Peyer's patch (tissue), 4 donors: Measurements from ENCODE around the gene MAP4K1. TPM values are rescaled to one million over a fixed set of nuclear protein-coding genes. Genes with fewer than 3 reads are reported as not detected.
"Not testable (repeated sequence)": the region's sequence is repeated elsewhere in the genome, so short reads cannot be mapped to it uniquely, and the experiment has no call there.

ENCODE experiments used
- DNase-seq, 3 donors: peaks; one replicate each; pipeline ENCODE4 v3.0.0-alpha.2; 2017 to 2019
- H3K27ac ChIP-seq, 4 donors: fragments of 200-600 bp; sonication (generic); one replicate each; pipeline ENCODE4 v1.5.1; 2016 to 2019
- H3K27me3 ChIP-seq, 2 donors: fragments of 200-600 bp; sonication (generic); one replicate each; pipeline ENCODE4 v1.5.1; 2019
- H3K36me3 ChIP-seq, 3 donors: fragments of 200-600 bp; sonication (generic); one replicate each; pipeline ENCODE4 v1.5.1; 2016 to 2019
- H3K4me1 ChIP-seq, 4 donors: fragments of 200-600 bp; sonication (generic); one replicate each; pipeline ENCODE4 v1.5.1; 2016 to 2019
- H3K4me3 ChIP-seq, 4 donors: fragments of 200-600 bp; sonication (generic); 1 replicate in 3 of 4; 2 replicates in 1 of 4; pipeline ENCODE4 v1.5.1; 2016 to 2019; ENCODE audit warnings: mild to moderate bottlenecking in 1 of 4
- H3K9me3 ChIP-seq, 4 donors: fragments of 200-600 bp; sonication (generic); one replicate each; pipeline ENCODE4 v1.5.1; 2016 to 2019; ENCODE audit warnings: mild to moderate bottlenecking in 1 of 4
- CTCF ChIP-seq, 6 experiments: fragments of 450-650 bp in 4 of 6; fragments of 200-600 bp in 2 of 6; sonication (generic) in 1 of 6; IDR thresholded peaks; one replicate each; pipeline ENCODE4 v1.5.1; 2017 to 2019; ENCODE audit warnings: antibody characterized with exemption in 6 of 6, mild to moderate bottlenecking in 3 of 6, moderate library complexity in 1 of 6
- POLR2A ChIP-seq, 2 donors: fragments of 450-650 bp; IDR thresholded peaks; one replicate each; pipeline ENCODE4 v1.5.1; 2017; ENCODE audit warnings: antibody characterized with exemption in 2 of 2, mild to moderate bottlenecking in 2 of 2, moderate library complexity in 2 of 2
- total RNA-seq, 4 donors: library from RNA; depleted of rRNA; stranded (reverse); fragments of >200 nt; gene quantifications; one replicate each; pipeline ENCODE4 v1.1.0, GENCODE V29; 2016

MAP4K1 gene
- total RNA-seq, 4 donors from 2014 or later, result 7.0 to 116 (median 10.4) TPM

- TF ChIP-seq CTCF (IDR thresholded peaks at IDR 0.05) (no peak), POLR2A (IDR thresholded peaks at IDR 0.05) (no peak)
- Histone ChIP-seq H3K27me3 (no peaks in the 10 kb centered on the region), H3K9me3 (no peaks in the 10 kb centered on the region), H3K27ac (no peak overlapping the region), H3K36me3 (no peaks in the 10 kb centered on the region), H3K4me3 (no peak overlapping the region), H3K4me1 (no peaks in the 10 kb centered on the region)
- DNase-seq, result no peak
Measured at GRCh38 chr19:38555200-38555599, 62.6 kb downstream of the MAP4K1 start.

GRCh38 chr19:38554676-38555141, 63.0 kb downstream of the MAP4K1 start:
- Histone ChIP-seq H3K27ac (no peak overlapping the region), H3K4me1 (no peaks in the 10 kb centered on the region), H3K9me3 (no peaks in the 10 kb centered on the region), H3K36me3 (no peaks in the 10 kb centered on the region), H3K4me3 (no peak overlapping the region), H3K27me3 (no peaks in the 10 kb centered on the region)
- TF ChIP-seq CTCF (IDR thresholded peaks at IDR 0.05) (no peak), POLR2A (IDR thresholded peaks at IDR 0.05) (no peak)
- DNase-seq, result no peak

GRCh38 chr19:38553239-38553638, 64.5 kb downstream of the MAP4K1 start:
- H3K4me3 ChIP-seq, H3K27ac ChIP-seq, H3K27me3 ChIP-seq, DNase-seq, H3K4me1 ChIP-seq, H3K36me3 ChIP-seq, H3K9me3 ChIP-seq: not testable (repeated sequence)

GRCh38 chr19:38551450-38551813, 66.3 kb downstream of the MAP4K1 start:
- no peaks in the 10 kb centered on the region for H3K9me3 ChIP-seq
- DNase-seq, result no peak
- no peak for TF ChIP-seq CTCF (IDR thresholded peaks at IDR 0.05)
- no peak for TF ChIP-seq POLR2A (IDR thresholded peaks at IDR 0.05)
- no peak overlapping the region for H3K27ac ChIP-seq
- H3K4me3 ChIP-seq, result no peak overlapping the region
- no peaks in the 10 kb centered on the region for H3K4me1 ChIP-seq
- H3K36me3 ChIP-seq, result no peaks in the 10 kb centered on the region
- H3K27me3 ChIP-seq, result no peaks in the 10 kb centered on the region

GRCh38 chr19:38550376-38550775, 67.4 kb downstream of the MAP4K1 start:
- Histone ChIP-seq H3K4me3 (no peak overlapping the region), H3K27me3 (no peaks in the 10 kb centered on the region), H3K9me3 (no peaks in the 10 kb centered on the region), H3K4me1 (no peaks in the 10 kb centered on the region), H3K27ac (no peak overlapping the region), H3K36me3 (no peaks in the 10 kb centered on the region)
- TF ChIP-seq POLR2A (IDR thresholded peaks at IDR 0.05), result no peak
- TF ChIP-seq CTCF (IDR thresholded peaks at IDR 0.05), result no peak
- no peak for DNase-seq

- H3K9me3 ChIP-seq, result no peaks in the 10 kb centered on the region
- H3K4me1 ChIP-seq, result peaks cover 0 to 2% (median 0%) of the 10 kb centered on the region in 4 donors
- no peaks in the 10 kb centered on the region for H3K27me3 ChIP-seq
- no peak for DNase-seq
- no peak overlapping the region for H3K4me3 ChIP-seq
- no peak overlapping the region for H3K27ac ChIP-seq
- TF ChIP-seq CTCF (IDR thresholded peaks at IDR 0.05) (no peak), POLR2A (IDR thresholded peaks at IDR 0.05) (no peak)
- H3K36me3 ChIP-seq, result no peaks in the 10 kb centered on the region
Measured at GRCh38 chr19:38549942-38550341, 67.8 kb downstream of the MAP4K1 start.
